Right atrium auricular region (tissue), 2 donors: ENCODE data around the gene TLR9. TPM values are rescaled to one million over a fixed set of nuclear protein-coding genes. Genes with fewer than 3 reads are reported as not detected.

Experiments used
- DNase-seq: peaks from one replicate; pipeline ENCODE4 v3.0.0-alpha.2; 2019; ENCODE audit warnings: low spot score
- H3K27ac ChIP-seq, 2 donors: fragments of 200-600 bp; sonication (generic); 1 replicate in 1 of 2; 2 replicates in 1 of 2; pipeline ENCODE4 v1.5.1; 2016 to 2019
- H3K27me3 ChIP-seq, 2 donors: fragments of 200-600 bp; sonication (generic); one replicate each; pipeline versions ENCODE4 v1.5.1 to v1.6.0; 2017 to 2019
- H3K36me3 ChIP-seq: fragments of 200-600 bp; sonication (generic); one replicate; pipeline ENCODE4 v1.5.1; 2016
- H3K4me1 ChIP-seq, 2 donors: fragments of 200-600 bp; sonication (generic); one replicate each; pipeline versions ENCODE4 v1.5.1 to v1.6.0; 2017 to 2019
- H3K4me3 ChIP-seq, 2 donors: fragments of 200-600 bp; sonication (generic); 1 replicate in 1 of 2; 2 replicates in 1 of 2; pipeline ENCODE4 v1.5.1; 2017 to 2019; ENCODE audit warnings: mild to moderate bottlenecking in 1 of 2, moderate library complexity in 1 of 2
- H3K9me3 ChIP-seq, 2 donors: fragments of 200-600 bp; sonication (generic); one replicate each; pipeline ENCODE4 v1.5.1; 2019
- total RNA-seq, 2 donors: library from RNA; depleted of rRNA; stranded (reverse); fragments of >200 nt; gene quantifications; one replicate each; pipeline ENCODE4 v1.1.0, GENCODE V29; 2016
- TF ChIP-seq, protein P1 (sequence below), 2 donors: fragments of 200-600 bp; sonication (generic); IDR thresholded peaks; one replicate each; pipeline ENCODE4 v1.5.1; 2019; ENCODE audit warnings: antibody characterized with exemption in 2 of 2

TLR9 gene
- total RNA-seq, 2 donors from 2014 or later, result not detected

DNA sequence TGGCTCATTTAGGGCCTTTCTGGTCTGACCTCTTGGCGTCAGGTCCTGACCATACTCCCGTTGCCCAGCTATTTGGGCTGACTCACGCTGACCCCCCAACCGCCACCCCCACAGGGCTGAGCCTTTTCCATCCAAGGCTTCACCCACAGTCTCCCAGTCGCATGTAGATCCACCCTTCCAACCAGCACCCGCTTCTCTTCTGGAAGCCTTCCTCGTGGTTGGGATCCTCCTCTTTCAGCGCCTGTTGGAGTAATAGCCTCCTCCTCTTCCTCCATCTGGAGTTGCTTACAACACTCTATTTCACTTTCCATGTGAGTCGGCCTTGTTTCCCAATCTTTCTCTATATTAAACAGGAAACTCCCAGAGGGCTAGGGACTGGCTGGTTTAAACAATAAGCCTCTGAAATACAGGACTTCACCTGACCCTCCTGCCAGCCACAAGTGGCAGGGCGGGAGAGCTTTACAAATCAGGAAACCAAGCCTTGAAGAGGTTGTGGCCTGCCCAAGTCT is 29.6 kb downstream of the TLR9 start:
- peaks cover 0 to 54% of the 10 kb centered on the region in 2 donors for H3K4me1 ChIP-seq
- H3K9me3 ChIP-seq, result no peaks in the 10 kb centered on the region
- H3K27ac ChIP-seq, result peak overlapping the region; percentile 23 to 66
- TF ChIP-seq, protein P1, sequence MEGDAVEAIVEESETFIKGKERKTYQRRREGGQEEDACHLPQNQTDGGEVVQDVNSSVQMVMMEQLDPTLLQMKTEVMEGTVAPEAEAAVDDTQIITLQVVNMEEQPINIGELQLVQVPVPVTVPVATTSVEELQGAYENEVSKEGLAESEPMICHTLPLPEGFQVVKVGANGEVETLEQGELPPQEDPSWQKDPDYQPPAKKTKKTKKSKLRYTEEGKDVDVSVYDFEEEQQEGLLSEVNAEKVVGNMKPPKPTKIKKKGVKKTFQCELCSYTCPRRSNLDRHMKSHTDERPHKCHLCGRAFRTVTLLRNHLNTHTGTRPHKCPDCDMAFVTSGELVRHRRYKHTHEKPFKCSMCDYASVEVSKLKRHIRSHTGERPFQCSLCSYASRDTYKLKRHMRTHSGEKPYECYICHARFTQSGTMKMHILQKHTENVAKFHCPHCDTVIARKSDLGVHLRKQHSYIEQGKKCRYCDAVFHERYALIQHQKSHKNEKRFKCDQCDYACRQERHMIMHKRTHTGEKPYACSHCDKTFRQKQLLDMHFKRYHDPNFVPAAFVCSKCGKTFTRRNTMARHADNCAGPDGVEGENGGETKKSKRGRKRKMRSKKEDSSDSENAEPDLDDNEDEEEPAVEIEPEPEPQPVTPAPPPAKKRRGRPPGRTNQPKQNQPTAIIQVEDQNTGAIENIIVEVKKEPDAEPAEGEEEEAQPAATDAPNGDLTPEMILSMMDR (IDR thresholded peaks at IDR 0.05), result no peak
- no peaks in the 10 kb centered on the region for H3K27me3 ChIP-seq
- H3K36me3 ChIP-seq, result no peaks in the 10 kb centered on the region
- no peak overlapping the region for H3K4me3 ChIP-seq
- DNase-seq, result no peak

DNA sequence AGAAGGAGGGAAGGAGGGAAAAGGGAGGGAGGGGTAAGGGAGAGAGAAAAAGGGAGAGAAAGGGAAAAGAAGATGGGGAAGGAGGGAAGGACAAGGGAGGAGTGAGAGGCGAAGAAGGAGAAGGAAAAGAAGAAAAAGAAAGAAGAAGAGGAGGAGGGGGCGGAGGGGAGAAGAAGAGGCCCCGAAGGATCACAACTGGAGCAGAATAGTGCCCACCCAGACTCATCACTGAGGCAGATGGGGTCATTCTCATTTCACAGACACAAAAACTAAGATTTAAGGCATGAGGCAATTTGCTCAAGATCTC is 30.2 kb downstream of the TLR9 start:
- Histone ChIP-seq H3K36me3 (no peaks in the 10 kb centered on the region), H3K4me3 (no peak overlapping the region), H3K4me1 (peaks cover 0 to 55% of the 10 kb centered on the region in 2 donors), H3K27ac (peak overlapping the region in 1 of 2 donors; percentile 23), H3K9me3 (no peaks in the 10 kb centered on the region), H3K27me3 (no peaks in the 10 kb centered on the region)
- DNase-seq, result no peak
- TF ChIP-seq, protein P1 (IDR thresholded peaks at IDR 0.05), result no peak

DNA sequence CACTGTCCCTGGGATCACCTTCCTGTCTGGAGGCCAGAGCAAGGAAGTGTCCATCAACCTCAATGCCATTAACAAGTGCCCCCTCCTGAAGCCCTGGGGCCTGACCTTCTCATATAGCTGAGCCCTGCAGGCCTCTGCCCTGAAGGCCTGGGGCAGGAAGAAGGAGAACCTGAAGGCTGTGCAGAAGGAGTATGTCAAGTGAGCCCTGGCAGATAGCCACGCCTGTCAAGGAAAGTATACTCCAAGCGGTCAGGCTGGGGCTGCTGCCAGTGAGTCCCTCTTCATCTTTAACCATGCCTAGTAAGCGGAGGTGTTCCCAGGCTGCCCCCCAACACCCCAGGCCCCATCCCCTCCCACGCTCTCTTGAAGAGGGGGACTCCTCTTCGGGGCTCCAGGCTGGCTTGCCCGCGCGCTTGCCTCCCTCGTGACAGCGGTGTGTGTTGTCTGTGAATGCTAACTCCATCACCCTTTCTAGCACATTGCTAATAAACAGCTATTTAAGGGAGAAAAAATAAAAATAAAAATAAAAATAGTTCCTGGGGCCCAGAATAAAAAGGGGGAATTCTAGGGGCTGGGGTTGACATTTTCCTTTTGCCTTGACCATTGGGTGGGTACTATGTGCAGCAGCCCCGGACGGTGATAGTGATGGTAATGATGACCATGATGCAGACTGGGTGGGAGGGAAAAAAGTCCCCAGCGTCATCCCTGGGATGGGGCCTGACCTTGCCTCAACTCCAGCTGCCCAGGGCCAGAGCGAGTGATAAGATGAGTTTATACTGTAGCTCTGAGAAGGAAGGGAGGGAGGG is 30.8 kb downstream of the TLR9 start:
- TF ChIP-seq, protein P1 (IDR thresholded peaks at IDR 0.05), result no peak
- no peaks in the 10 kb centered on the region for H3K27me3 ChIP-seq
- H3K27ac ChIP-seq, result no peak overlapping the region
- H3K4me3 ChIP-seq, result no peak overlapping the region
- H3K36me3 ChIP-seq, result no peaks in the 10 kb centered on the region
- DNase-seq, result no peak
- no peaks in the 10 kb centered on the region for H3K9me3 ChIP-seq
- H3K4me1 ChIP-seq, result peaks cover 0 to 55% of the 10 kb centered on the region in 2 donors

DNA sequence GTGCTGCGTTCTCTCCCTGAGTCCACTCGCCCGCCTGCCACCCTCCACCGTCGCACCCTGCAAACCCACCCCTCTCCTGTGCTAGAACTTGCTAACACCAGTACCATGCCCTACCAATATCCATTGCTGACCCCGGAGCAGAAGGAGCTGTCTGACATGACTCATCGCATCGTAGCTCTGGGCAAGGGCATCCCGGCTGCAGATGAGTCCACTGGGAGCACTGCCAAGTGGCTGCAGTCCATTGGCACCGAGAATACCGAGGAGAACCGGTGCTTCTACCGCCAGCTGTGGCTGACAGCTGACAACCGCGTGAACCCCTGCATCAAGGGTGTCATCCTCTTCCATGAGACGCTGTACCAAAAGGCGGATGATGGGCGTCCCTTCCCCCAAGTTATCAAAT is 32.4 kb downstream of the TLR9 start:
- TF ChIP-seq, protein P1 (IDR thresholded peaks at IDR 0.05), result no peak
- Histone ChIP-seq H3K4me1 (peaks cover 0 to 47% of the 10 kb centered on the region in 2 donors), H3K27me3 (no peaks in the 10 kb centered on the region), H3K4me3 (no peak overlapping the region), H3K36me3 (no peaks in the 10 kb centered on the region), H3K27ac (no peak overlapping the region), H3K9me3 (no peaks in the 10 kb centered on the region)
- DNase-seq, result no peak

DNA sequence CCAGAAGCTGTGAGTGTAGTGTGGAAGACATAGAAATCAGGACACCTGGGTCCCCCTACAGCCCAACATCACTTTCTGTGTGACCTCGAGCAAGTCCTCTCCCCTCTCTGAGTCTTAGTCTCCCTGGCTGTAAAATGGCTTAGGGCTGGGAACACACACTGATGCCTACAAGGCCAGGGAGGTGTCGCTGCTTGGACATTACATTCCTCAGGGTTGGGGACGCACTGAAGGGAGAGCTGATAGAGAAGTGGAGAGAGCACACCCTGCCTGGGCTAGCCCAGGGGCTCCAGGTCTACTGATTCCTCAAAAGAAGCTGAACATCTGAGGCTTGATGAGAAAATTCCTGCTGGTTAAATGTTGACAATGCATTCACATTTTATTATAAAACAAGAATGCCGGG is 33.8 kb downstream of the TLR9 start:
- DNase-seq, result no peak
- H3K4me3 ChIP-seq, result no peak overlapping the region
- peaks cover 0 to 35% of the 10 kb centered on the region in 2 donors for H3K4me1 ChIP-seq

More for the DNA sequence above, 33.8 kb downstream of the TLR9 start:
- Histone ChIP-seq H3K36me3 (no peaks in the 10 kb centered on the region), H3K9me3 (no peaks in the 10 kb centered on the region), H3K27ac (no peak overlapping the region), H3K27me3 (no peaks in the 10 kb centered on the region)
- TF ChIP-seq, protein P1 (IDR thresholded peaks at IDR 0.05), result no peak
